ENCODE measurements around the gene MALRD1. TPM values are rescaled to one million over a fixed set of nuclear protein-coding genes. Genes with fewer than 3 reads are reported as not detected.

MALRD1 gene
- total RNA-seq, 4 donors from 2014 or later = 0.50 to 2.8 (median 1.6) TPM

- Histone ChIP-seq H3K4me3 (no peak overlapping the region), H3K9me3 (no peaks in the 10 kb centered on the region), H3K27me3 (no peaks in the 10 kb centered on the region), H3K27ac (no peak overlapping the region), H3K4me1 (peaks cover 0 to 6% (median 0%) of the 10 kb centered on the region in 3 donors), H3K36me3 (no peaks in the 10 kb centered on the region)
- no peak for TF ChIP-seq POLR2A (IDR thresholded peaks at IDR 0.05)
- WGBS, 2 donors (ENCODE audit: low coverage in 1 of 2) = 0 to 50% methylated on average over 1 of the region's 1 CpG
- no peak for ATAC-seq
Observed at GRCh38 chr10:19577807-19578206, 529.2 kb downstream of the MALRD1 start.

- 79 to 91% methylated on average over 6 of the region's 6 CpGs for WGBS, 2 donors (ENCODE audit: low coverage in 1 of 2)
- Histone ChIP-seq H3K4me3 (no peak overlapping the region), H3K4me1 (peaks cover 0 to 6% (median 0%) of the 10 kb centered on the region in 3 donors), H3K9me3 (no peaks in the 10 kb centered on the region), H3K27ac (no peak overlapping the region), H3K27me3 (no peaks in the 10 kb centered on the region), H3K36me3 (no peaks in the 10 kb centered on the region)
- no peak for TF ChIP-seq CTCF (IDR thresholded peaks at IDR 0.05)
- no peak for TF ChIP-seq EP300 (IDR thresholded peaks at IDR 0.05)
- no peak for TF ChIP-seq POLR2AphosphoS5 (IDR thresholded peaks at IDR 0.05)
- TF ChIP-seq POLR2A (IDR thresholded peaks at IDR 0.05) = no peak
- no peak for ATAC-seq
Observed at GRCh38 chr10:19578571-19578970, 530.0 kb downstream of the MALRD1 start.

GRCh38 chr10:19579761-19580545 is 531.4 kb downstream of the MALRD1 start:
- ATAC-seq = no peak
- no peaks in the 10 kb centered on the region for H3K9me3 ChIP-seq
- peaks cover 0 to 6% (median 0%) of the 10 kb centered on the region in 3 donors for H3K4me1 ChIP-seq
- no peak overlapping the region for H3K4me3 ChIP-seq
- no peaks in the 10 kb centered on the region for H3K36me3 ChIP-seq
- WGBS, 2 donors (ENCODE audit: low coverage in 1 of 2) = 76% methylated on average over 6 to 7 of the region's 7 CpGs
- TF ChIP-seq POLR2AphosphoS5 (IDR thresholded peaks at IDR 0.05) (no peak), EP300 (IDR thresholded peaks at IDR 0.05) (no peak), CTCF (IDR thresholded peaks at IDR 0.05) (no peak), POLR2A (IDR thresholded peaks at IDR 0.05) (no peak)
- H3K27me3 ChIP-seq = no peaks in the 10 kb centered on the region
- no peak overlapping the region for H3K27ac ChIP-seq

- 67 to 80% methylated on average over 1 of the region's 1 CpG for WGBS, 2 donors (ENCODE audit: low coverage in 1 of 2)
- H3K9me3 ChIP-seq = no peaks in the 10 kb centered on the region
- no peak overlapping the region for H3K4me3 ChIP-seq
- ATAC-seq = no peak
- H3K36me3 ChIP-seq = no peaks in the 10 kb centered on the region
- no peak overlapping the region for H3K27ac ChIP-seq
- no peaks in the 10 kb centered on the region for H3K27me3 ChIP-seq
- TF ChIP-seq POLR2AphosphoS5 (IDR thresholded peaks at IDR 0.05) (no peak), POLR2A (IDR thresholded peaks at IDR 0.05) (no peak)
- peaks cover 0 to 6% (median 0%) of the 10 kb centered on the region in 3 donors for H3K4me1 ChIP-seq
Observed at GRCh38 chr10:19580691-19581090, 532.1 kb downstream of the MALRD1 start.

DNA sequence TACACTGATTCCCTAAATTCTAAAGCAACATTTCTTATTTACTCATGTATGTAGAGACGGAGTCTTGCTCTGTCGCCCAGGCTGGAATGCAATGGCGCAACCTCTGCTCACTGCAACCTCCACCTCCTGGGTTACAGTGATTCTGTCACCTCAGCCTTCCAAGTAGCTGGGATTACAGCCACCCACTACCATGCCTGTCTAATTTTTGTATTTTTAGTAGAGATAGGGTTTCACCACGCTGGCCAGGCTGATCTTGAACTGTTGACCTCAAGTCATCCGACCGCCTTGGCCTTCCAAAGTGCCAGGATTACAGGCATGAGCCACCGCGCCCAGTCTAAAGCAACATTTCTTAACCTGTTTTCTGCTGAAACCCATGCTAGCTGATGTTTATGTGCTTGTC is 540.0 kb downstream of the MALRD1 start:
- Histone ChIP-seq H3K27ac (no peak overlapping the region), H3K4me1 (no peaks in the 10 kb centered on the region), H3K27me3 (no peaks in the 10 kb centered on the region), H3K4me3 (no peak overlapping the region), H3K9me3 (no peaks in the 10 kb centered on the region), H3K36me3 (no peaks in the 10 kb centered on the region)
- TF ChIP-seq CTCF (IDR thresholded peaks at IDR 0.05) = no peak
- no peak for TF ChIP-seq POLR2AphosphoS5 (IDR thresholded peaks at IDR 0.05)
- TF ChIP-seq EP300 (IDR thresholded peaks at IDR 0.05) = no peak
- TF ChIP-seq POLR2A (IDR thresholded peaks at IDR 0.05) = no peak
- ATAC-seq = no peak
- WGBS, 2 donors (ENCODE audit: low coverage in 1 of 2) = 76 to 77% methylated on average over 3 to 7 of the region's 8 CpGs

DNA sequence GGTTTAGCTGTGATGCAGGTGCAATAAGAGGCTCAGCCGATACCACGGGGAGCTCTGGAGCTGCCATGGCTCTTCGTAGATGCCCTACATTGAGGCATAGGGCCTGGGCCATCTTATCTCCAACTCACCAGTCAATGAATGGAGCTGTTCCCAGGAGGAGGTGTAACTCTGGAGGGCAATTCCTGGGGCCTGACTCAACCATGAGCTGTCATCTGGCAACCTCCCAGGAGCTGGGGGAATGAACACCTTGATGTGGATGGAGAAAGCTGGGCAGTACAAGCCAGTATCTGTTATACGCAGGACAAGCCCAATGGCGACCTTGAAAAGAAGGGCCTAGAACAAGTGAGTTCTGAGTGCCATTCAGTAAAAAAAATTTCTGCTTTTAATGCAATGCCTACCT is 543.7 kb downstream of the MALRD1 start:
- H3K27ac ChIP-seq = no peak overlapping the region
- H3K9me3 ChIP-seq = no peaks in the 10 kb centered on the region
- no peaks in the 10 kb centered on the region for H3K4me1 ChIP-seq
- no peak overlapping the region for H3K4me3 ChIP-seq
- H3K36me3 ChIP-seq = no peaks in the 10 kb centered on the region
- TF ChIP-seq CTCF (IDR thresholded peaks at IDR 0.05) (no peak), POLR2A (IDR thresholded peaks at IDR 0.05) (no peak), POLR2AphosphoS5 (IDR thresholded peaks at IDR 0.05) (no peak), EP300 (IDR thresholded peaks at IDR 0.05) (no peak)
- no peaks in the 10 kb centered on the region for H3K27me3 ChIP-seq
- no peak for ATAC-seq
- 92 to 100% methylated on average over 3 of the region's 5 CpGs for WGBS, 2 donors (ENCODE audit: low coverage in 1 of 2)
